Measurements from ENCODE around the gene TMEM117.

Gene TMEM117

GRCh38 chr12:43835656-43836474 is at the start of gene TMEM117:
TMEM117 (plus strand) TSS chr12:43836081.
- peak within 1 kb of the TSS; percentile 66 for H3K4me3 ChIP-seq (ENCODE audit: low read depth, low read length)

GRCh38 chr12:43786899-43787693 is 48.8 kb upstream of the TMEM117 start:
- H3K4me3 ChIP-seq (ENCODE audit: low read depth, low read length), result no peak overlapping the region

- H3K4me3 ChIP-seq (ENCODE audit: low read depth, low read length), result no peak overlapping the region
Observed at GRCh38 chr12:43789941-43790340, 45.9 kb upstream of the TMEM117 start.

DNA sequence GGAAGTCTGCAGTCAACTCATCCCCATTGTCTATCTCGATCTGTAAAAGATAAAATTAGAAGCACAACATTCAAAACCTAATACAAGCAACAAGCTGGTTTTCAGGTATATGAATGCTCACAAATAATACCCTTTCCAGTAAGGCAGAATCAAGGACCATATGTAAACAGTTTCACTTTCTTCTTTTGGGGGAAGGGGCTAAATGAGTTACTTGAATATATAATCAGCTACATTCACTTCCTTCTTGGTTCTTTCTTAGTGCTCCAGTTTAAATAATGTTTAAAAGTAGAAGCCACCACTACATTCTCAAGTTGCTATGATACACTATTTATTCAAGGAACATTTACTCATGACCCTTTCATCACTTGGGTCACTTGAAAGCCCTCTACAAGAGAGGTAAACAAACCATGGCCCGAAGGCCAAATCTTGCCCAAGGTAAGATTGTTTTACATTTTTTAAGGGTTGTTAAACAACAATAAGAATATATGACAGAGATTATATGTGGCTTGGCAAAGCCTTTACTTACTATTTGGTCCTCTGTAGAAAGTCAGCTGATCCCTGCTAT is 40.1 kb upstream of the TMEM117 start:
- no peak overlapping the region for H3K4me3 ChIP-seq (ENCODE audit: low read depth, low read length)

- no peak overlapping the region for H3K4me3 ChIP-seq (ENCODE audit: low read depth, low read length)
Observed at GRCh38 chr12:43797561-43798217, 38.2 kb upstream of the TMEM117 start.

DNA sequence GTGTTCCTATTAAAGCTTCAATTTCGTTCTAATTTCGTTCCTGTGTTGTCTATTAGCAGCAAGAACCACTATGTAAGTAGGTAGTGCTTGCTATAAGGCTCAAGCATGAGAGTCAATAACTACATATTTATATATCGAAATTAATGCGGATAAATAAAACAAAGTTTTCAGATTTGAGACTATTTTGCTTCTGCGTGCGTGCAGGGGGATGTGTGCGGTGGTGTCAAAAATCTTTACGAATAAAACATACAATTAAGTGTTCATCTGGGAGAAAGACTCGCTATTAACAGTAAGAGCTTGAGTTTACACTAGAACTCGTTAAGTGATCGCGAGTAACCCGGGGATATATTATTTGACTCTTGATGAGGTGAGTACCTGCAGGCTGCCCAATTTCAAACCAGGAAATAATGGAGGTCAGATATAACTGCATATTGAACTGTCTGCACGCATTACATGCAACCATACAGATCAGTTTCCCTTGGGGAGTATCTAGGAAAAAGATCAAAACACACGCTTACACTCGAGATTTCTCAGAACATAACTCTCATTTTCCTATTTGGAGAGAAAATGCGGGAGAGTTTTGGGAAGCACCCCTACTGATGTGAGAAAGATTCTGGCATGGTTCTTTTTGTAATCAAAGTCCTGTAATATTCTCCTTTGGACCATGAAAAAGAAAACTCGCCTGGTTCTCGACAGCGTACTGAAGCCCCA is 30.6 kb upstream of the TMEM117 start:
- H3K4me3 ChIP-seq (ENCODE audit: low read depth, low read length), result peak overlapping the region; percentile 89

GRCh38 chr12:43805860-43806736 is 29.8 kb upstream of the TMEM117 start, which contains the start of gene TWF1:
TWF1 (minus strand) TSS chr12:43806317; CDS start chr12:43806245, 72 bp downstream.
- peak within 1 kb of the TSS; percentile 89 for H3K4me3 ChIP-seq (ENCODE audit: low read depth, low read length)

GRCh38 chr12:43806737-43807072 is 29.2 kb upstream of the TMEM117 start:
- H3K4me3 ChIP-seq (ENCODE audit: low read depth, low read length), result peak overlapping the region; percentile 89

GRCh38 chr12:43807386-43807785 is 28.5 kb upstream of the TMEM117 start:
- no peak overlapping the region for H3K4me3 ChIP-seq (ENCODE audit: low read depth, low read length)

DNA sequence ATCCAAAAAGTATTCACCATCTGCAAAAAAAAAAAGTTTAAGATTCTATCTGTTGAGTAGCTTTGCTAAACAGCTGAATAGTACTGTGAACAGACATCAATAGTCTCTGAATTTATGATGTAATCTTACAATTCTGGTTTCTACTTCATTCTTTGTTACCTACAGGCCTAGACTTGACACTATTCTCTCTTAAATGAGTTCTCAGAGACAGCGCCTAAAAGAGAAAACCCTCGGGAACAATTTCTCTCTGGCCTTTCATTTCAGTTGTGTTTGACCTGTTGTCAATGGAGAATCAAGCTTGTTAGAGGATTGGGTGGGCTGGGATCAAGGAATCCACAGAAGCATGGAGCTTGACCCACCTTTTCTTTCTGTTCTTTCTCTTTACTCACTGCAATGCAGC is 23.8 kb upstream of the TMEM117 start:
- no peak overlapping the region for H3K4me3 ChIP-seq (ENCODE audit: low read depth, low read length)

GRCh38 chr12:43812926-43813325 is 23.0 kb upstream of the TMEM117 start:
- no peak overlapping the region for H3K4me3 ChIP-seq (ENCODE audit: low read depth, low read length)

- H3K4me3 ChIP-seq (ENCODE audit: low read depth, low read length), result no peak overlapping the region
Observed at GRCh38 chr12:43815416-43815815, 20.5 kb upstream of the TMEM117 start.

- H3K4me3 ChIP-seq (ENCODE audit: low read depth, low read length), result no peak overlapping the region
Observed at GRCh38 chr12:43816168-43816567, 19.7 kb upstream of the TMEM117 start.

DNA sequence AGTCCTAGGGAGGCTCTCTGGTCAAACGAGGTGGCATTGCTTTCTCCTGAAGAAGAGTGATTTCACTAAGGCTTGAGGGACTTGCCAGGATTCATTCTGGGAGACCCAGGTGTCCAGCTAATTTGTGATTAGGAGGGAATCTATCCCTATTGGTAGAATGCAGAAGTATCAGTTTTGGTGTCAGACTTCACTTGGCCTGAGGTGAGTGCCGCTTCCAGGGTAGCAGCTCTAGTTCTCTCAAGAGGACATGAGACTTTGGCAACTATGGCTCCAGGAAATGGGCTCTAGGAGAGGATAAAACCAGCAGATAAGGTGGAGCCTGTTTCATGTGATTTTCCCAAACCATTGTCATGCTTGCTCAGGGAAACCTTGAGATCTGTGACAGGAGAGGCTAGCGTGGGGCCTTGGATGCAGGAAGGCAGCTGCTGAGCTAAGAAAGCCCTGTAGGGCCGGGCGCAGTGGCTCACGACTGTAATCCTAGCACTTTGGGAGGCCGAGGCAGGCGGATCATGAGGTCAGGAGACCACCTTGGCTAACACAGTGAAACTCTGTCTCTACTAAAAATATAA is 11.6 kb upstream of the TMEM117 start:
- H3K4me3 ChIP-seq (ENCODE audit: low read depth, low read length), result no peak overlapping the region

- no peak overlapping the region for H3K4me3 ChIP-seq (ENCODE audit: low read depth, low read length)
Observed at GRCh38 chr12:43826681-43827080, 9.2 kb upstream of the TMEM117 start.

DNA sequence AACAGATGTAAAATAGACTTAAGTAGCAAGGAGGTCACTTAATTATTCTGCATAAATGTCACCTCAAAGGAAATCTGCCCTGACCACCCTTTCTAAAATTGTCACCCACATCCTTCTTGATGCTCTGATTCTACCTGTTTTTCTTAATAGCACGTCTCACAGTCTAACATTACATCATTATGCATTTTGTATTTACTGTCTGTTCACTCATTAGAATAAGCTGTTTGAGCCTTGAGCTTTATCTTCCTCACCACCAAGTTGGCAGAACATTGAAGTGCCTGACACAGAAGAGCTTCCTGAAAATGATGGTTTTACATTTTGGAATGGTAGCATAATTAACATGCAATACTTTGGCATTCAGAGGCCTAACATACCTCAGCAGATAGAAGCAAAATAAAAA is 8.8 kb upstream of the TMEM117 start:
- H3K4me3 ChIP-seq (ENCODE audit: low read depth, low read length), result no peak overlapping the region

GRCh38 chr12:43832463-43833168 is 3.3 kb upstream of the TMEM117 start:
- no peak overlapping the region for H3K4me3 ChIP-seq (ENCODE audit: low read depth, low read length)

DNA sequence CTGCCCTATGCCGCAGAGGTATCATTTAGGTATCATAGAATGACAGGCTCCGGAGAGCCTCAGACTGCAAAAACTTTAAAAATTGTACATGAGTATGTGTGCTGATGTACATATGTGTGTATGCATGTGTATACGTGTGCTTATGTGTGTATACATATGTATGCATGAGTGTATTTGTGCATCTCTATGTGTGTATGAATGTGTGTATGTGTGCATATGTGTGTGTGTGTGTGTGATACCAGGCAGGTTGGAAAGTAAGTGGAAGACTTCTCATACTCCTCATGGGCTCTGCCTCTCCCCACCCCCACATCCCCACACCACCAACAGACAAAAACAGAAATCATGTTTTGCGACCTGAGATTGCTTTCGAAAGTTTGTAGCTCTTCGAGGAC is 621 bp upstream of the TMEM117 start:
- peak overlapping the region; percentile 66 for H3K4me3 ChIP-seq (ENCODE audit: low read depth, low read length)

All from iPS-11a (cell line).